H1 (cell line): ENCODE results near the gene AP4M1.
A peak's percentile ranks its signal among the peaks of the same experiment; 100 is the strongest.

ENCODE experiments used
- RAD21 ChIP-seq, 2 experiments: IDR thresholded peaks in 1 of 2; conservative IDR thresholded peaks in 1 of 2; 2 replicates each; pipeline ENCODE4 v1.6.1; 2011; ENCODE audit warnings: low read depth in 2 of 2, low read length in 2 of 2, improper control_type of control experiment in 1 of 2, inconsistent platforms in 1 of 2, mild to moderate bottlenecking in 1 of 2, moderate library complexity in 1 of 2
- RXRA ChIP-seq: IDR thresholded peaks from 2 replicates; pipeline ENCODE4 v1.6.1; 2011; ENCODE audit warnings: low read depth, mild to moderate bottlenecking, low read length, moderate library complexity; ENCODE audit not compliant: insufficient read depth
- SP4 ChIP-seq: IDR thresholded peaks from 2 replicates; pipeline ENCODE4 v1.6.1; 2012; ENCODE audit warnings: low read length, inconsistent platforms
- TF ChIP-seq, protein P1 (sequence below): IDR thresholded peaks from 2 replicates; pipeline ENCODE4 v1.6.1; 2011; ENCODE audit warnings: low read depth, mild to moderate bottlenecking, low read length; ENCODE audit not compliant: insufficient read depth
- TF ChIP-seq, protein P2 (sequence below), 3 experiments: IDR thresholded peaks; 1 replicate in 2 of 3; 2 replicates in 1 of 3; pipeline versions ENCODE4 v1.5.1 to v1.6.1; 2011; ENCODE audit warnings: low read length in 3 of 3, mild to moderate bottlenecking in 3 of 3, inconsistent platforms in 2 of 3, low read depth in 1 of 3, moderate library complexity in 1 of 3; ENCODE audit not compliant: insufficient read depth in 1 of 3; ENCODE audit errors: control extremely low read depth in 1 of 3

DNA sequence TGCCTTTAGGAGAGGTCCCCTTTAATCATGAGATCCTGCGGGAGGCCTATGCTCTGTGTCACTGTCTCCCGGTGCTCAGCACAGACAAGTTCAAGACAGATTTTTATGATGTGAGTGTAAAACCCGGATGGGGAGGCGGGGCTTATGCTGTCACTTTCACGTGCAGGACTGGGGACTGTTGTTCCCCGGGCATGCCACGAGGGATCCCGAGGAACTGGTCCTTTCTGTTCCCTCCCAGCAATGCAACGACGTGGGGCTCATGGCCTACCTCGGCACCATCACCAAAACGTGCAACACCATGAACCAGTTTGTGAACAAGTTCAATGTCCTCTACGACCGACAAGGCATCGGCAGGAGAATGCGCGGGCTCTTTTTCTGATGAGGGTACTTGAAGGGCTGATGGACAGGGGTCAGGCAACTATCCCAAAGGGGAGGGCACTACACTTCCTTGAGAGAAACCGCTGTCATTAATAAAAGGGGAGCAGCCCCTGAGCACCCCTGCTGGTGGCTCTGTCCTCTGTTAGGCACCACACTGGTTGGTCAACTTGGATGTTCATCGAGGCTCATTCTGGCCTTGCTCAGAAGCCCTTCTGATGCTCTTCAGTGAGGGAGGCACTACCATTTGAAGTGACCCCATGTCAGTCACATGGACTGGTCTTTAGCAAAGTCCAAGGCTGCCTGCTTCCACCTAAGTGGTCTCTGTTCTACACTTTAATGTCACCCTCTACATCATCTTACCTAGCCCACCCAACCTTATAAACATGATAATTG is 9.8 kb upstream of the AP4M1 start:
- TF ChIP-seq, protein P1, sequence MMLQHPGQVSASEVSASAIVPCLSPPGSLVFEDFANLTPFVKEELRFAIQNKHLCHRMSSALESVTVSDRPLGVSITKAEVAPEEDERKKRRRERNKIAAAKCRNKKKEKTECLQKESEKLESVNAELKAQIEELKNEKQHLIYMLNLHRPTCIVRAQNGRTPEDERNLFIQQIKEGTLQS, result no peak
- TF ChIP-seq RXRA, result no peak
- peak; percentile 76; the same call in 1 of the 2 replicates for TF ChIP-seq SP4
- TF ChIP-seq, protein P2, sequence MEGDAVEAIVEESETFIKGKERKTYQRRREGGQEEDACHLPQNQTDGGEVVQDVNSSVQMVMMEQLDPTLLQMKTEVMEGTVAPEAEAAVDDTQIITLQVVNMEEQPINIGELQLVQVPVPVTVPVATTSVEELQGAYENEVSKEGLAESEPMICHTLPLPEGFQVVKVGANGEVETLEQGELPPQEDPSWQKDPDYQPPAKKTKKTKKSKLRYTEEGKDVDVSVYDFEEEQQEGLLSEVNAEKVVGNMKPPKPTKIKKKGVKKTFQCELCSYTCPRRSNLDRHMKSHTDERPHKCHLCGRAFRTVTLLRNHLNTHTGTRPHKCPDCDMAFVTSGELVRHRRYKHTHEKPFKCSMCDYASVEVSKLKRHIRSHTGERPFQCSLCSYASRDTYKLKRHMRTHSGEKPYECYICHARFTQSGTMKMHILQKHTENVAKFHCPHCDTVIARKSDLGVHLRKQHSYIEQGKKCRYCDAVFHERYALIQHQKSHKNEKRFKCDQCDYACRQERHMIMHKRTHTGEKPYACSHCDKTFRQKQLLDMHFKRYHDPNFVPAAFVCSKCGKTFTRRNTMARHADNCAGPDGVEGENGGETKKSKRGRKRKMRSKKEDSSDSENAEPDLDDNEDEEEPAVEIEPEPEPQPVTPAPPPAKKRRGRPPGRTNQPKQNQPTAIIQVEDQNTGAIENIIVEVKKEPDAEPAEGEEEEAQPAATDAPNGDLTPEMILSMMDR (IDR thresholded peaks at IDR 0.05; ENCODE audit: control extremely low read depth in 1 of 3, insufficient read depth in 1 of 3, low read depth in 1 of 3, low read length in 3 of 3), result peak in 1 of 3 experiments; percentile 28; a peak in 1 of 4 replicates
- TF ChIP-seq RAD21 (IDR thresholded peaks at IDR 0.05 in 1 of 2, conservative IDR thresholded peaks at IDR 0.05 in 1 of 2; ENCODE audit: low read depth in 2 of 2, low read length in 2 of 2), result no peak
